HepG2 (cell line): Measurements from ENCODE around the gene KLHDC4. TPM values are rescaled to one million over a fixed set of nuclear protein-coding genes. Genes with fewer than 3 reads are reported as not detected.

Experiments
- AHR ChIP-seq: IDR thresholded peaks from 2 replicates; pipeline ENCODE4 v1.6.1; 2018; ENCODE audit warnings: missing genetic modification reagents, missing compliant biosample characterization
- FOXC1 ChIP-seq: sonication (generic); formaldehyde crosslinking; IDR thresholded peaks from 2 replicates; pipeline ENCODE4 v1.8.0; 2022; ENCODE audit warnings: mild to moderate bottlenecking, missing genetic modification reagents, borderline replicate concordance
- FOXJ3 ChIP-seq: sonication (generic); formaldehyde crosslinking; IDR thresholded peaks from 2 replicates; pipeline ENCODE4 v1.4.0; 2020; ENCODE audit warnings: missing genetic modification reagents, mild to moderate bottlenecking, borderline replicate concordance
- JUND ChIP-seq: sonication (generic); formaldehyde crosslinking; IDR thresholded peaks from 2 replicates; pipeline ENCODE4 v1.8.0; 2022; ENCODE audit warnings: mild to moderate bottlenecking, missing genetic modification reagents
- MEIS1 ChIP-seq: sonication (generic); formaldehyde crosslinking; IDR thresholded peaks from 2 replicates; pipeline ENCODE4 v1.9.0; 2021; ENCODE audit warnings: mild to moderate bottlenecking, missing genetic modification reagents, moderate library complexity, borderline replicate concordance
- NCOA5 ChIP-seq: sonication (generic); formaldehyde crosslinking; IDR thresholded peaks from 2 replicates; pipeline ENCODE4 v1.4.0; 2020; ENCODE audit warnings: missing genetic modification reagents
- PTBP1 ChIP-seq: fragments of 200-400 bp; formaldehyde crosslinking; IDR thresholded peaks from 2 replicates; pipeline ENCODE4 v1.6.1; 2018; ENCODE audit warnings: low read length, low read depth; ENCODE audit not compliant: poor library complexity, severe bottlenecking
- SCMH1 ChIP-seq: sonication (generic); formaldehyde crosslinking; IDR thresholded peaks from 2 replicates; pipeline ENCODE4 v1.9.0; 2021; ENCODE audit warnings: missing genetic modification reagents, mild to moderate bottlenecking, borderline replicate concordance
- SIN3A ChIP-seq: IDR thresholded peaks from 2 replicates; pipeline ENCODE4 v1.6.1; 2011; ENCODE audit warnings: low read depth, mild to moderate bottlenecking, control low read depth, low read length, borderline replicate concordance
- SRSF9 ChIP-seq: fragments of 200-400 bp; formaldehyde crosslinking; IDR thresholded peaks from 2 replicates; pipeline ENCODE4 v1.6.1; 2018; ENCODE audit warnings: borderline replicate concordance, mild to moderate bottlenecking, low read depth, low read length; ENCODE audit not compliant: insufficient read depth, poor library complexity, severe bottlenecking
- ZMYM2 ChIP-seq: sonication (generic); formaldehyde crosslinking; IDR thresholded peaks from 2 replicates; pipeline ENCODE4 v1.8.0; 2022; ENCODE audit warnings: mild to moderate bottlenecking, missing genetic modification reagents
- ZNF253 ChIP-seq: sonication (generic); formaldehyde crosslinking; IDR thresholded peaks from 2 replicates; pipeline ENCODE4 v1.8.0; 2022; ENCODE audit warnings: mild to moderate bottlenecking, missing genetic modification reagents, borderline replicate concordance
- ZNF383 ChIP-seq: sonication (generic); formaldehyde crosslinking; IDR thresholded peaks from 2 replicates; pipeline ENCODE4 v1.4.0; 2020; ENCODE audit warnings: missing genetic modification reagents, mild to moderate bottlenecking, borderline replicate concordance
- ZNF431 ChIP-seq: sonication (generic); formaldehyde crosslinking; IDR thresholded peaks from 2 replicates; pipeline ENCODE4 v1.9.0; 2022; ENCODE audit warnings: missing genetic modification reagents, low read depth, mild to moderate bottlenecking, borderline replicate concordance
- ZNF432 ChIP-seq: sonication (generic); formaldehyde crosslinking; IDR thresholded peaks from 2 replicates; pipeline ENCODE4 v1.5.0; 2020; ENCODE audit warnings: missing genetic modification reagents, mild to moderate bottlenecking, borderline replicate concordance
- ZNF761 ChIP-seq: sonication (generic); formaldehyde crosslinking; conservative IDR thresholded peaks from 2 replicates; pipeline ENCODE4 v1.4.0; 2020; ENCODE audit warnings: mild to moderate bottlenecking, missing genetic modification reagents
- ZNF772 ChIP-seq: sonication (generic); formaldehyde crosslinking; IDR thresholded peaks from 2 replicates; pipeline ENCODE4 v1.5.0; 2020; ENCODE audit warnings: mild to moderate bottlenecking, missing genetic modification reagents
- polyA plus RNA-seq, 8 experiments: library from polyadenylated mRNA; depleted of rRNA in 3 of 8; stranded (reverse) in 7 of 8; unstranded in 1 of 8; fragments of >200 nt; fragmentation: Illumina TruSeq in 4 of 8; extraction: Trizol in 4 of 8; gene quantifications; 2 replicates each; pipeline versions ENCODE4 v1.2.1 to v1.2.3, GENCODE V29; 2011 to 2016; ENCODE audit warnings: low read depth in 4 of 8, missing spikeins in 1 of 8, mixed read lengths in 1 of 8; ENCODE audit not compliant: insufficient read depth in 1 of 8
- total RNA-seq, 5 experiments: library from RNA; depleted of rRNA; stranded (reverse); fragments of >200 nt; fragmentation: Illumina TruSeq; extraction: Trizol; gene quantifications; 2 replicates each; pipeline ENCODE4 v1.2.3, GENCODE V29; 2016; ENCODE audit warnings: low read depth in 1 of 5
- TF ChIP-seq, protein P1 (sequence below): sonication (generic); formaldehyde crosslinking; IDR thresholded peaks from 2 replicates; pipeline ENCODE4 v1.4.0; 2020; ENCODE audit warnings: mild to moderate bottlenecking, missing genetic modification reagents
- TF ChIP-seq, protein P2 (sequence below): sonication (generic); formaldehyde crosslinking; IDR thresholded peaks from 2 replicates; pipeline ENCODE4 v1.4.0; 2020; ENCODE audit warnings: missing genetic modification reagents
- TF ChIP-seq, protein P3 (sequence below): sonication (generic); formaldehyde crosslinking; IDR thresholded peaks from 2 replicates; pipeline ENCODE4 v1.4.0; 2020; ENCODE audit warnings: missing genetic modification reagents
- TF ChIP-seq, protein P4 (sequence below): sonication (generic); formaldehyde crosslinking; IDR thresholded peaks from 2 replicates; pipeline ENCODE4 v1.5.1; 2020; ENCODE audit warnings: mild to moderate bottlenecking, moderate library complexity, missing genetic modification reagents
- TF ChIP-seq, protein P5 (sequence below): sonication (generic); formaldehyde crosslinking; IDR thresholded peaks from 2 replicates; pipeline ENCODE4 v1.4.0; 2020; ENCODE audit warnings: missing genetic modification reagents, mild to moderate bottlenecking, borderline replicate concordance

Gene KLHDC4
- total and polyA plus RNA-seq, 2 of the 13 experiments (the other 11 are each of a cell fraction or from before 2014, with no cell fraction given), result 18.7 to 31.8 TPM

DNA sequence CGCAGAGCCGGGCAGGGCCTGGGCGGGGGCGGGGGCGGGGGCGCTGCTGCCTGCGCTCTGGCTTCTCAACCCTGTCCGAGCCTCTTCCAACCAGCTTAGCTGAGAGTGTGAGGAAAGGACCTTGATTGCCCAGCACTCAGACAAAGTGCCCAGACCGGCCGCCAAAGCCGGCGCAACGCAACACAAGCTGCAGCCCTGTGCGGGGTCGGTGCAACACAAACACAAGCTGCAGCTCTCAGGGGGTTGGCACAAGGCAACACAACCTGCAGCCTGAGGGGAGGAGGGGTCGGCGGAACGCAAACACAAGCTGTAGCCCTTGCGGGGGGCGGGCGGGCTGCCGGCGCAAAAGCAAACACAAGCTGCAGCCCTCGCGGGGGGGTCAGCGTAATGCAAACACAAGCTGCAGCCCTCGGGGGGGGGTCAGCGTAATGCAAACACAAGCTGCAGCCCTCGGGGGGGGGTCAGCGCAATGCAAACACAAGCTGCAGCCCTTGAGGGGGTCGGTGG is 60.0 kb downstream of the KLHDC4 start (continued):
- TF ChIP-seq ZNF253 (CRISPR knock-in tag) (0 out of 2 replicates have a peak, but pooled peaks have one; percentile 34), ZNF431 (no peak), SRSF9 (no peak), SCMH1 (CRISPR knock-in tag) (no peak), AHR (CRISPR knock-in tag) (no peak), ZNF383 (CRISPR knock-in tag) (no peak), FOXC1 (CRISPR knock-in tag) (no peak), ZNF761 (CRISPR knock-in tag) (no peak), SIN3A (no peak), NCOA5 (CRISPR knock-in tag) (no peak), FOXJ3 (CRISPR knock-in tag) (peak; percentile 19; the same call in 1 of the 2 replicates), PTBP1 (peak; percentile 36), ZMYM2 (CRISPR knock-in tag) (no peak), ZNF772 (CRISPR knock-in tag) (0 out of 2 replicates have a peak, but pooled peaks have one; percentile 45), JUND (no peak), MEIS1 (CRISPR knock-in tag) (no peak), ZNF432 (CRISPR knock-in tag) (no peak)
- TF ChIP-seq, protein P1, sequence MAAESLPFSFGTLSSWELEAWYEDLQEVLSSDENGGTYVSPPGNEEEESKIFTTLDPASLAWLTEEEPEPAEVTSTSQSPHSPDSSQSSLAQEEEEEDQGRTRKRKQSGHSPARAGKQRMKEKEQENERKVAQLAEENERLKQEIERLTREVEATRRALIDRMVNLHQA, result no peak
- TF ChIP-seq, protein P2, sequence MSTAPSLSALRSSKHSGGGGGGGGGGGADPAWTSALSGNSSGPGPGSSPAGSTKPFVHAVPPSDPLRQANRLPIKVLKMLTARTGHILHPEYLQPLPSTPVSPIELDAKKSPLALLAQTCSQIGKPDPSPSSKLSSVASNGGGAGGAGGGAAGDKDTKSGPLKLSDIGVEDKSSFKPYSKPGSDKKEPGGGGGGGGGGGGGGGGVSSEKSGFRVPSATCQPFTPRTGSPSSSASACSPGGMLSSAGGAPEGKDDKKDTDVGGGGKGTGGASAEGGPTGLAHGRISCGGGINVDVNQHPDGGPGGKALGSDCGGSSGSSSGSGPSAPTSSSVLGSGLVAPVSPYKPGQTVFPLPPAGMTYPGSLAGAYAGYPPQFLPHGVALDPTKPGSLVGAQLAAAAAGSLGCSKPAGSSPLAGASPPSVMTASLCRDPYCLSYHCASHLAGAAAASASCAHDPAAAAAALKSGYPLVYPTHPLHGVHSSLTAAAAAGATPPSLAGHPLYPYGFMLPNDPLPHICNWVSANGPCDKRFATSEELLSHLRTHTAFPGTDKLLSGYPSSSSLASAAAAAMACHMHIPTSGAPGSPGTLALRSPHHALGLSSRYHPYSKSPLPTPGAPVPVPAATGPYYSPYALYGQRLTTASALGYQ, result 0 out of 2 replicates have a peak, but pooled peaks have one; percentile 53
- TF ChIP-seq, protein P3, sequence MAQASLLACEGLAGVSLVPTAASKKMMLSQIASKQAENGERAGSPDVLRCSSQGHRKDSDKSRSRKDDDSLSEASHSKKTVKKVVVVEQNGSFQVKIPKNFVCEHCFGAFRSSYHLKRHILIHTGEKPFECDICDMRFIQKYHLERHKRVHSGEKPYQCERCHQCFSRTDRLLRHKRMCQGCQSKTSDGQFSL (CRISPR knock-in tag), result no peak
- TF ChIP-seq, protein P4, sequence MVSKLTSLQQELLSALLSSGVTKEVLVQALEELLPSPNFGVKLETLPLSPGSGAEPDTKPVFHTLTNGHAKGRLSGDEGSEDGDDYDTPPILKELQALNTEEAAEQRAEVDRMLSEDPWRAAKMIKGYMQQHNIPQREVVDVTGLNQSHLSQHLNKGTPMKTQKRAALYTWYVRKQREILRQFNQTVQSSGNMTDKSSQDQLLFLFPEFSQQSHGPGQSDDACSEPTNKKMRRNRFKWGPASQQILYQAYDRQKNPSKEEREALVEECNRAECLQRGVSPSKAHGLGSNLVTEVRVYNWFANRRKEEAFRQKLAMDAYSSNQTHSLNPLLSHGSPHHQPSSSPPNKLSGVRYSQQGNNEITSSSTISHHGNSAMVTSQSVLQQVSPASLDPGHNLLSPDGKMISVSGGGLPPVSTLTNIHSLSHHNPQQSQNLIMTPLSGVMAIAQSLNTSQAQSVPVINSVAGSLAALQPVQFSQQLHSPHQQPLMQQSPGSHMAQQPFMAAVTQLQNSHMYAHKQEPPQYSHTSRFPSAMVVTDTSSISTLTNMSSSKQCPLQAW (CRISPR knock-in tag), result no peak
- TF ChIP-seq, protein P5, sequence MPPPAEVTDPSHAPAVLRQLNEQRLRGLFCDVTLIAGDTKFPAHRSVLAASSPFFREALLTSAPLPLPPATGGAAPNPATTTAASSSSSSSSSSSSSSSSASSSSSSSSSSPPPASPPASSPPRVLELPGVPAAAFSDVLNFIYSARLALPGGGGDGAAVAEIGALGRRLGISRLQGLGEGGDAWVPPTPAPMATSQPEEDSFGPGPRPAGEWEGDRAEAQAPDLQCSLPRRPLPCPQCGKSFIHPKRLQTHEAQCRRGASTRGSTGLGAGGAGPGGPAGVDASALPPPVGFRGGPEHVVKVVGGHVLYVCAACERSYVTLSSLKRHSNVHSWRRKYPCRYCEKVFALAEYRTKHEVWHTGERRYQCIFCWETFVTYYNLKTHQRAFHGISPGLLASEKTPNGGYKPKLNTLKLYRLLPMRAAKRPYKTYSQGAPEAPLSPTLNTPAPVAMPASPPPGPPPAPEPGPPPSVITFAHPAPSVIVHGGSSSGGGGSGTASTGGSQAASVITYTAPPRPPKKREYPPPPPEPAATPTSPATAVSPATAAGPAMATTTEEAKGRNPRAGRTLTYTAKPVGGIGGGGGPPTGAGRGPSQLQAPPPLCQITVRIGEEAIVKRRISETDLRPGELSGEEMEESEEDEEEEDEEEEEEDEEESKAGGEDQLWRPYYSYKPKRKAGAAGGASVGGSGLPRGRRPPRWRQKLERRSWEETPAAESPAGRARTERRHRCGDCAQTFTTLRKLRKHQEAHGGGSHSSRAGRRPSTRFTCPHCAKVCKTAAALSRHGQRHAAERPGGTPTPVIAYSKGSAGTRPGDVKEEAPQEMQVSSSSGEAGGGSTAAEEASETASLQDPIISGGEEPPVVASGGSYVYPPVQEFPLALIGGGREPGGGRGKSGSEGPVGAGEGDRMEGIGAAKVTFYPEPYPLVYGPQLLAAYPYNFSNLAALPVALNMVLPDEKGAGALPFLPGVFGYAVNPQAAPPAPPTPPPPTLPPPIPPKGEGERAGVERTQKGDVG (CRISPR knock-in tag), result peak; percentile 5; the same call in 1 of the 2 replicates
